Spleen (tissue), 7 donors: Measurements from ENCODE around the gene SLTM.

Source experiments
- POLR2A ChIP-seq, 3 donors: fragments of 450-650 bp; IDR thresholded peaks; one replicate each; pipeline ENCODE4 v1.5.1; 2017; ENCODE audit warnings: antibody characterized with exemption in 3 of 3, mild to moderate bottlenecking in 1 of 3
- POLR2AphosphoS5 ChIP-seq, 3 donors: sonication (generic); formaldehyde crosslinking; IDR thresholded peaks; one replicate each; pipeline ENCODE4 v1.5.1; 2017; ENCODE audit warnings: antibody characterized with exemption in 3 of 3
- TF ChIP-seq, protein P1 (sequence below), 11 experiments: fragments of 200-600 bp in 7 of 11; fragments of 450-650 bp in 4 of 11; sonication (generic) in 4 of 11; IDR thresholded peaks in 8 of 11; conservative IDR thresholded peaks in 3 of 11; 1 replicate in 7 of 11; 2 replicates in 4 of 11; pipeline versions ENCODE4 v1.4.0 to v1.8.0; 2016 to 2021; ENCODE audit warnings: antibody characterized with exemption in 11 of 11, inconsistent platforms in 4 of 11, mild to moderate bottlenecking in 1 of 11
- donor health status: DM: no; HTN: no; CAD: no; lungs with moderate emphysema.
- donor health status: DM: no; HTN: no; CAD: no.
- donor health status: DM: no; HTN: no; CAD: no.

- TF ChIP-seq POLR2AphosphoS5 (IDR thresholded peaks at IDR 0.05) (no peak), POLR2A (IDR thresholded peaks at IDR 0.05) (no peak)
- TF ChIP-seq, protein P1, sequence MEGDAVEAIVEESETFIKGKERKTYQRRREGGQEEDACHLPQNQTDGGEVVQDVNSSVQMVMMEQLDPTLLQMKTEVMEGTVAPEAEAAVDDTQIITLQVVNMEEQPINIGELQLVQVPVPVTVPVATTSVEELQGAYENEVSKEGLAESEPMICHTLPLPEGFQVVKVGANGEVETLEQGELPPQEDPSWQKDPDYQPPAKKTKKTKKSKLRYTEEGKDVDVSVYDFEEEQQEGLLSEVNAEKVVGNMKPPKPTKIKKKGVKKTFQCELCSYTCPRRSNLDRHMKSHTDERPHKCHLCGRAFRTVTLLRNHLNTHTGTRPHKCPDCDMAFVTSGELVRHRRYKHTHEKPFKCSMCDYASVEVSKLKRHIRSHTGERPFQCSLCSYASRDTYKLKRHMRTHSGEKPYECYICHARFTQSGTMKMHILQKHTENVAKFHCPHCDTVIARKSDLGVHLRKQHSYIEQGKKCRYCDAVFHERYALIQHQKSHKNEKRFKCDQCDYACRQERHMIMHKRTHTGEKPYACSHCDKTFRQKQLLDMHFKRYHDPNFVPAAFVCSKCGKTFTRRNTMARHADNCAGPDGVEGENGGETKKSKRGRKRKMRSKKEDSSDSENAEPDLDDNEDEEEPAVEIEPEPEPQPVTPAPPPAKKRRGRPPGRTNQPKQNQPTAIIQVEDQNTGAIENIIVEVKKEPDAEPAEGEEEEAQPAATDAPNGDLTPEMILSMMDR (IDR thresholded peaks at IDR 0.05 in 8 of 11, conservative IDR thresholded peaks at IDR 0.05 in 3 of 11): no peak
These were observed 15.2 kb downstream of the SLTM start for GRCh38 chr15:58918239-58918638.
